Neural cell (in vitro differentiated cells): ENCODE data around the gene TSEN34.

Source experiments
- CTCF ChIP-seq: fragments of 450-650 bp; IDR thresholded peaks from 2 replicates; pipeline ENCODE4 v1.5.1; 2014; ENCODE audit warnings: antibody characterized with exemption, mild to moderate bottlenecking, moderate library complexity; ENCODE audit not compliant: poor library complexity, severe bottlenecking
- EP300 ChIP-seq: fragments of 450-650 bp; conservative IDR thresholded peaks from 2 replicates; pipeline ENCODE4 v1.6.1; 2014; ENCODE audit warnings: antibody characterized with exemption, mild to moderate bottlenecking, moderate library complexity; ENCODE audit not compliant: poor library complexity, severe bottlenecking
- EZH2 ChIP-seq: fragments of 200-600, 300-800 bp; shearing (Covaris generic), sonication (generic); IDR thresholded peaks from 2 replicates; pipeline ENCODE4 v1.6.1; 2014; ENCODE audit warnings: antibody characterized with exemption, low read length, borderline replicate concordance, mild to moderate bottlenecking; ENCODE audit not compliant: insufficient read depth, poor library complexity, severe bottlenecking
- MXI1 ChIP-seq: fragments of 450-650 bp; conservative IDR thresholded peaks from 2 replicates; pipeline ENCODE4 v1.6.1; 2014; ENCODE audit warnings: antibody characterized with exemption, mild to moderate bottlenecking; ENCODE audit not compliant: poor library complexity, severe bottlenecking
- REST ChIP-seq: IDR thresholded peaks from 2 replicates; pipeline ENCODE4 v1.6.1; 2012; ENCODE audit warnings: borderline replicate concordance
- SMC3 ChIP-seq: fragments of 450-650 bp; conservative IDR thresholded peaks from 2 replicates; pipeline ENCODE4 v1.6.1; 2014; ENCODE audit warnings: antibody characterized with exemption, mild to moderate bottlenecking, moderate library complexity; ENCODE audit not compliant: poor library complexity

- TF ChIP-seq CTCF (no peak), MXI1 (no peak), REST (no peak), EP300 (no peak), EZH2 (no peak), SMC3 (no peak)
These were observed 49.8 kb upstream of the TSEN34 start for GRCh38 chr19:54141356-54141755.
